ENCODE measurements around the gene PDGFRA. TPM values are rescaled to one million over a fixed set of nuclear protein-coding genes. Genes with fewer than 3 reads are reported as not detected.

Gene PDGFRA
- total RNA-seq, 1 experiment from 2014 or later, result 0.81 TPM

DNA sequence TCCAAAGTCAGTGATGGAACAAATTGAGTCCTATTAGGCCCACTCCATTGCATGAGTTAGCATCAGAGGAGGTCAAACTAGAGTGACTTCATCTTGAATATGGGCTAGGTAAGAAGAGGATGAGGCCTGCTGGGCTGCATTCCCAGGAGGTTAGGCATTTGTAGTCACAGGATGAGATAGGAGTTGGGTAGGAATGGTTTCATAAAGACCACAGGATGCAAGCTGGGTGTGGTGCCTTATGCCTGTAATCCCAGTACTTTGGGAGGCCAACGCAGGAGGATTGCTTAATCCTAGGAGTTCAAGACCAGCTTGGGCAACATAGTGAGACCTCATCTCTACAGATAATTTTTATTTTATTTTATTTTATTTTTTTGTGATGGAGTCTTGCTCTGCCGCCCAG lies 26.8 kb downstream of the PDGFRA start:
- no peak for DNase-seq (ENCODE audit: low read depth)

GRCh38 chr4:54256491-54257486 lies 27.7 kb downstream of the PDGFRA start:
- DNase-seq (ENCODE audit: low read depth), result no peak

GRCh38 chr4:54265366-54265765 lies 36.3 kb downstream of the PDGFRA start:
- no peak for DNase-seq (ENCODE audit: low read depth)

DNA sequence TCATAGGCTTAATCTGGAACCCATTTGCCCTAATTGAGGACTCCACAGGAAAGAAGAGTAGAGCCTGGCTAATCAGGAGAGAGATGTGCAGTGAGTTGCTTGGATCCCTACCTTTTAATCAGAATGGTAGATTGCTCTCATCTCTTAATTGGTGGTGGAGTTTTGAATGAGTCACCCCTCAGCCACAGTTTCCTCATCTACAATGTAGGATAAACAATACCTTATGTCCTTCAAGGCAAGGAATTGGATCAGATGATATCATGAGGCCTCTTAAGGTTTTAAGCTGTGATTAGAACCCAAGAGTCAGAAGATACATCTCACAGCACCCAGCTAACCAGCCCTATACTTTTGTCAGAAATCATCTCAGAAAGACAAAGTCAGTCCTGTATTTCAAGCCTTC lies 39.1 kb downstream of the PDGFRA start:
- peak; percentile 34 for DNase-seq (ENCODE audit: low read depth)

DNA sequence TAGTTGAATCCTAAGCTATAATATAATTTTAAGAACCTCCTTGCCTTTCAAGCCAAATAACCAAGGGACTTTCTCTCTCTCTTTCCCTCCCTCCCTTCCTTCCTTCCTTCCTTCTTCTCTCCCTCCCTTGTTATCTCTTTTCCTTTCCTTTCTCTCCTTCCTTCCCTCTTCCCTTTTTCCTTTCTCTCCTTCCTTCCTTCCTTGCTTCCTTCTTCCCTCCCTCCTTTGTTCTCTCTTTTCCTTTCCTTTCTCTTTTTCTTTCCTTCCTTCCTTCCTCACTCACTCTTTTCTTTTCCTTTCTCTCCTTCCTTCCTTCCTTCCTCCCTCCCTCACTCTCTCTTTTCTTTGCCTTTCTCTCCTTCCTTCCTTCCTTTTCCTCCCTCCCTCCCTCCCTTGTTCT lies 42.4 kb downstream of the PDGFRA start:
- no peak for DNase-seq (ENCODE audit: low read depth)

- no peak for DNase-seq (ENCODE audit: low read depth)
These were observed 43.0 kb downstream of the PDGFRA start for GRCh38 chr4:54272051-54272450.

GRCh38 chr4:54274264-54274663 lies 45.2 kb downstream of the PDGFRA start:
- no peak for DNase-seq (ENCODE audit: low read depth)

DNA sequence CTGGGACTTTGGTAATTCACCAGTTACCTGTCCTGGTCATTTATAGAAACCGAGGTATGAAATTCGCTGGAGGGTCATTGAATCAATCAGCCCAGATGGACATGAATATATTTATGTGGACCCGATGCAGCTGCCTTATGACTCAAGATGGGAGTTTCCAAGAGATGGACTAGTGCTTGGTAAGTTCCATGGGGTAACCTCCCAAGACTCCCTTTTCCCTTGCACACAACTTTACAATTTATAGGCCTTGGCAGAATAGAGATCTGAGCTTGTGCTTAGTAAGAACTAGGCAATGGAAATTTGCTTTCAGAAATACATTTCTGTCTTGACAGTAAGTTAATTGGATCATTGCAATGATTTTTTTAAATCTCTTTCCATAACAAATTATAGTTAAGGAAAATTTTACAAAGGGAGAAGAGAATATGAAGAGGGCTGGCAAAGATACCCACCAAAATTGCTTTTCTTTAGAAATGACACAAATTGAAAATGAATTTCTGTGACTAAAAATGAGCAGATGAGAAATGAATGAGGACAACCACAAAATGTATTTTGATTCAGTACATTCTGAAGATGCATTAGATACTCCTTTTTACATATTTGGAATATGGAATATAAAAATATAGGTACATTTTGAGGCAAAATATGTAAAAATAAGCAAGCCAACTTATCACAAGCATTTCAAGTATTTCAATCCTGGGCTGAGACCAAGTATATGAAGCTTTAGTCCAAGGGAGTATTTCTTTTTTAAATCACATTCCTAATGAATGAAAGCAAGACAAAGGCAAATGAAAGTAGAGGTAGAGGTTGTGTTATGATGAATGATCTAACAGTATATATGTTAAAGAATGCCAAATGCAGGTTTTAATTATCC lies 45.9 kb downstream of the PDGFRA start:
- DNase-seq (ENCODE audit: low read depth), result no peak

DNA sequence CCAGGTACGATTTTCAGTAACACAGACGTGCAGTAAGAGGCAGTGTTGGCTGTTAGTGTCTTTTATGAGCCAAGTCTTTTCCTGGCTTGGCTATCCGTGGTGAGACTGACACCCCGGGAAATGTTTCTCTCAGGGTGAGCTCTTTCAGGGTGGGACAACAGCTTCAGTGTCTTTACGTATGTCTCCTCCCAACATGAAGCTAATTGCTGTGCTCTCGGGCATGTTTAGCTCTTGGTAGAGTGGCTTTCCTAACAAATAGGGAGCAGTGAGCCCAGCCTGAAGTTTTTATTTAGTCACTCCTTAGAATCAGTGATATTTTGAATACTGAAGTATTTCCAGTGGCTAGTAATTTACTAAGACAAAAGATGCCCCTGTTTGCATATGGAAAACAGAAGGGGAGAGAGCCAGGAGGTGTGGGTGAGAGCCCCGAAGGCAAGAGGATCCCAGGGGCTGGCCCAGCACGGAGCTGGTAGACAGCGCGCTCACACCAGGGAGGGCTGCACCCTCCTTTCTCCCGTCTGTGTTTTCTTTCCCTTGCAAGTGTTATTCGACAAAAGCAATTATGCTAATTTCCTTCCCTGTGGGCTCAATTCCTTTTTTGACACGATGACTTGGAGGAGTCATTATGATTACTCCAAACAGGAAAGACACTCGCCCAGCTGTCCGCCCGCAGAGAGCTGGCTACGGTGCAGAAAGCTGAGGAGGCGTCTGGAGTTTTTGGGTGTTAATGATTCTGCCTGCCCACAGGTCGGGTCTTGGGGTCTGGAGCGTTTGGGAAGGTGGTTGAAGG lies 47.7 kb downstream of the PDGFRA start:
- peak; percentile 33 for DNase-seq (ENCODE audit: low read depth)

DNA sequence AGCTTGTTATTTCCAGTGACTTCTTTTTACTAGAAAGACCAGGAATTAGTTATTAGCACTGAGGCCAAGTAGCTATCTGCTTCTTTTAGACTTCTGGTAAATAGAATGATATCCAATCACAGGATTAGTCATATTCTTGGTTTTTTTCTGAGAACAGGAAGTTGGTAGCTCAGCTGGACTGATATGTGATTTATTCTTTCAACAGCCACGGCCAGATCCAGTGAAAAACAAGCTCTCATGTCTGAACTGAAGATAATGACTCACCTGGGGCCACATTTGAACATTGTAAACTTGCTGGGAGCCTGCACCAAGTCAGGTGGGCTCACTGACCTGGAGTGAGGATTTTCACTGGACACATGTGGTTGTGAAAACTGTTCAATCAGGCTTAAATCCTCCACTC lies 48.6 kb downstream of the PDGFRA start:
- DNase-seq (ENCODE audit: low read depth), result peak; percentile 84

- DNase-seq (ENCODE audit: low read depth), result no peak
These were observed 49.1 kb downstream of the PDGFRA start for GRCh38 chr4:54278216-54278615.

DNA sequence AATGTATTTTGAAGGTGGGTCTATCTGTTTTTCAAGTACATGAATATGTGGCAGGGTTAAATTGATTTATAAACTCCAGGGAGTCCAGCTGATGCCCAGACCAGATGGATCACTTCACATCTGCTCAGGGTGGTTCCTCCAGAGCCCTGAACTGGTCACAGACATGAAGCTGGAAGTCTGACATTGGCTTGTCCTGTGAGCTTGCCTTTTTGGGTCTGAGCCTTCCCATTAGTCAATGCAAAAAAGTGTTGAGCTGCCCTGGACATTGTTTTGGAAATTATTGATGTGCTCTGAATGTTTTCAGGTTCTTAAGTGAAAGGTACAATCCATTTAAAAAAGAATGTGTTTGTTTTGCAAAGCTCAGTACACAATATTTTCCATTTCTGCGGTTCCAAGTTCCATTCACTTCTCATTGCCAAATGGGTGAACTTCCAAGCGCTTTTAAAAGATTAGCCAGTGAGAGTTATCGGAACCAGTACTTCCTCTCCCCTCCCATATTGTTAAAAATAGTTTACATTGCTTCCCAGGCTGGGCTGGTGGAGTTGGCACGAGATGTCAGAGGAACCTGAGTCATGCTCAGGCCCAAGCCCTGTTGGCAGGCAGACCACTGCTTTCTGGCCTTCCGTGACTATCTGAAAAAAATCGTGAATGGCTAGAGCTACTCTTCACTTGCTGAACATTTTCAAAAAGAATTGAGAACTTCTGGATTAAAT lies 52.1 kb downstream of the PDGFRA start:
- DNase-seq (ENCODE audit: low read depth), result peak; percentile 91

DNA sequence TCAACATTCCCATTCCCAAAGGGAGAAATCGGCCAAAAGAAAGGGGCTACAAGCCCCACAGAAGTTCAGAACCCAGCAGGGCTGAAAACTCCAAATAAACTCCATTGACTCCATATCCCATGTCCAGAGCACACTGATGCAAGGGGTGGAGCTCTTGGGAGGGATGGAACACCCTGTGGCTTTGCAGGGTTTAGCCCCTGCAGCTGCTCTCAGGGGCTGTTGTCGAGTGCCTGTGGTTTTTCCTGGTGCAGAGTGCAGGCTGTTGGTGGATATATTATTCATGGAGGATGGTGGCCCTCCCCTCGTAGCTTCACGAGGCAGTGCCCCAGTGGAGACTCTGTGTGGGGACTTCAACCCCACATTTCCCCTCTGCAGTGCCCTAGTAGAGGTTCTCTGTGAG lies 53.7 kb downstream of the PDGFRA start:
- DNase-seq (ENCODE audit: low read depth), result no peak

DNA sequence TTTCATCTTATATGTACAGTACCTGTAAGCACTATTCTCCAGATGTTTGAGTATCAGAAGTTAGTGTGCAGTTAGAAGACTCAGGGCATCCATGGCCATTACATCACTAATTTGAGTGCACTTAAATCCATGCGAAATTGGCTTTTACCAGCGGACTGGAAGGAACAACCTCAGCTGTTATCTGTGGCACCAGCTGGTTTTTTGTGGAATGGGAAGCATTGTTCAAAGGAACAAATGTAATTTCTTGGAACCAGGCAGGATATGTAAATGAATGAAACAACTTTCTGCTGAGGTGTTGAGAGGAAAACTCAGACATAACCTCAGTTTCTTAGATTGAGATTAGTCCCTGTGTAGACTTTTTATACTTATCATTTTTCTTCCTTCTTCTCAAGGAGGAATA lies 60.2 kb downstream of the PDGFRA start:
- no peak for DNase-seq (ENCODE audit: low read depth)

DNA sequence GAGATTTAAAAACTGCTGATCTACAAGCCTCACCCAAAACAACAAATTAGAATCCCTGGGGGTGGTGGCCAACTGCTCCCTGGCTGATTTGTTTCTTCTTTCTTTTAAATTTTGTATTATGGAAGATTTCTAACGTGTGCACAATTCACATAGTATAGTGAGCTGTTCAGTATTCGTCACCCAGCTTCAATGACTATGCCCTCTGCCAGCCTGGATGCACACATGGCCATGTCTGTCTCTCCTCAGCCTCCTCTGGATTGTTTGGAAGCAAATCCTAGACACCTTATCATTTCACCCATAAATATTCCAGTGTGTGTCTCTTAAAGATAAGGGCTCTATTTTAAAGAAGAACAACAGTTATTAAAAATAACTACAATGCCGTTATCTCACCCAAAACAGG lies 61.9 kb downstream of the PDGFRA start:
- no peak for DNase-seq (ENCODE audit: low read depth)

DNA sequence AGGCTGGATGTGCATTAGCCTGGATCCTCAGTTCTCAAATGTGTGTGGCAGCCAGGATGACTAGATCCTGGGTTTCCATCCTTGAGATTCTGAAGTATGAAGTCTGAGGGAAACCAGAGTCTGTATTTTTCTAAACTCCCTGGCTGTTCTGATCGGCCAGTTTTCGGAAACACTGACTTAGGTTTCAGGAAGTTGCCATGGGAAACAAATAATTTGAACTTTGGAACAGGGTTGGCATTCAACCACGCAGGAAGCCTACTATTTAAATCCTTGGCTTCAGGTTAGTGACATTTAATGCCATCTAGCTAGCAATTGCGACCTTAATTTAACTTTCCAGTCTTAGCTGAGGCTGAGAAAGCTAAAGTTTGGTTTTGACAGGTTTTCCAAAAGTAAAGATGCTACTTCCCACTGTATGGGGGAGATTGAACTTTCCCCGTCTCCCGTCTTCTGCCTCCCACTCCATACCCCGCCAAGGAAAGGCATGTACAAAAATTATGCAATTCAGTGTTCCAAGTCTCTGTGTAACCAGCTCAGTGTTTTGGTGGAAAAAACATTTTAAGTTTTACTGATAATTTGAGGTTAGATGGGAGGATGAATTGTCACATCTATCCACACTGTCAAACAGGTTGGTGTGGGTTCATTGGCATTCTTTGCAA lies 67.6 kb downstream of the PDGFRA start:
- no peak for DNase-seq (ENCODE audit: low read depth)

DNA sequence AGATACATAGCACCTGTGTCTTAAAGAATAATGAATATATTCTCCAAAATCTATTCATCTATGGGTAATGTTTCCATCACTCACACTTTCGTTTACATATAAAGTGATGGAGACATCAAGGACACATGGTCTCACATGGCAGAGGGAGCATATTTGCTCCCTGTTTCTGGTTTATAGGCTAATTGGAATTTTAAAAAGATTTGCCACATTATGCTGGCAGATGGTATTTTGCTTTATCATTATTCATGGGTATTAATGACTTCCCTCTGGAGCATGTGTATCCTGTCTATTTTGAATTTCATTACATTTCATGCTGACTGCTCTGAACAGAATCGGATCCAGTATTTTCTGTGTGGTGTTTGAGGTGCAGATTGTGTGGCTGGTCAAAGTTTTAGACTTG lies 79.0 kb downstream of the PDGFRA start:
- no peak for DNase-seq (ENCODE audit: low read depth)

DNA sequence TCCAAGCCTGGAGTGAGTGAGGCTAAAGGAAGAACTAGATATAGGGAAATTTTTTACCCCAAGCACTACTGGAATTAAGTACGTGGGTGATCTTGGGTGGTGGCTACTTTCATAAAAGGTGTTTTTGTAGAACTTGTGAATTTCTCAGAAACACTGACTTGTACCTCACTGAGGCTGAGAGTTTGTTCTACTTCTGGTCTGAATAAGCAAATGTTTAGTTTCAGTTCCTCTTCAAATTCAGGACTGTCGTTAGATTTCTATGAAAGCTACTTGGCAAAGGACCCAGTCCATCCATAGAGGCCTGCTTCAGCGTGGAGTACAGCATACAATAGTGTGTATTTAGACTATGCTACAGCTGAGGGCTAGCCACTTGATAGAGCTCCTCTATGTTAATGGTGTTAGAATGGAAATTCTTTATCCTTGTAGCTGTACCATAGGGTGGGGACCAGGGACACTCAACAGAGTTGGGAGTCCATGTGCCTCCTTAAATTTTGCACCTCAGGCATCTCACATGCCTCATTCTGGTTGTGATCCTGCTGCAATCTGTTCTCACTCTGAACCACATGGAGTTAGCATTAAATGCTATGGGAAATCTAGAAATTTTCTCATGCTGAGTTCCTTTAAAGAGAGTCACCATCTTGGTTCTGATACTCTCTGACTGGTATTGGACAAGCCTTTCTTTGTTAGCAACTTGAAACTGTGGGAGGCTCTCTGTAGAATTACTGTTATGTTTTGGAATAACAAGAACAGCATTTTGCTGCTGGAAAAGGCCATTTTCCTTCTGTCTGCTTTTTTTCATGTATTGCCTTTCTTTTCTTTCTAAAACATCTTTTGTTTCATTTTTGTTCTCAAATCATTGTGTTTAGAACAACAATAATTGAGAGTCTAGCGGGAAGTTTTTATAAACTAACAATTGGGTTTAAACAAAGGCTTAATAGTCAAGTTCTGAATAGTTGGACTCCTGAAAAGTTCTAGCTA lies 86.8 kb downstream of the PDGFRA start:
- DNase-seq (ENCODE audit: low read depth), result no peak

DNA sequence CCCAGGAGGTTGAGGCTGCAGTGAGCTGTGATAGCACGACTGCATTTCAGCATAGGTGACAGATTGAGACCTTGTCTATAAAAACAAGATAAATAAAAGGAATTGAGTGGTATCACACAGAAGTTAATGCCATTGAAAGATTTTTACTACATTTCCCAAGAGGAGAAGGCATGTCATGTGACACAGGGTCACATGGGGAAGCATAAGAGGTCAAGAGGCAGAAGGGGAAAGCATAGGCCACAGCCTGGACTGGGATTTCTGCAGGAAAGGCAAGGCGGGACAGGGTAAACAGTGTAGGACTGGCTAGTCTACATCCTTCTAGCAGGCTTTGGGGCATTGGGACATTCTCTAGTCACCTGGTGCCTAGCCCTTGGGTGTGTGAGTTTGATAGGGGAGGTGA lies 88.6 kb downstream of the PDGFRA start:
- DNase-seq (ENCODE audit: low read depth), result no peak
